Limb (tissue), 2 donors: Measurements from ENCODE around the gene OR2AT4.

Experiments used
- DNase-seq, 2 donors: peaks; one replicate each; pipeline ENCODE4 v3.0.0-alpha.2; 2016; ENCODE audit errors: extremely low spot score in 2 of 2

Gene OR2AT4

GRCh38 chr11:75031771-75032549, 64.7 kb downstream of the OR2AT4 start:
- DNase-seq: peak in 1 of 2 donors; percentile 73
